Inflammatory macrophage treated with lipopolysaccharide for 4 hours (primary cell): ENCODE results near the gene C1orf174.

Experiments used
- DNase-seq: peaks from one replicate; pipeline ENCODE4 v3.0.0-alpha.2; 2020

C1orf174 gene

DNA sequence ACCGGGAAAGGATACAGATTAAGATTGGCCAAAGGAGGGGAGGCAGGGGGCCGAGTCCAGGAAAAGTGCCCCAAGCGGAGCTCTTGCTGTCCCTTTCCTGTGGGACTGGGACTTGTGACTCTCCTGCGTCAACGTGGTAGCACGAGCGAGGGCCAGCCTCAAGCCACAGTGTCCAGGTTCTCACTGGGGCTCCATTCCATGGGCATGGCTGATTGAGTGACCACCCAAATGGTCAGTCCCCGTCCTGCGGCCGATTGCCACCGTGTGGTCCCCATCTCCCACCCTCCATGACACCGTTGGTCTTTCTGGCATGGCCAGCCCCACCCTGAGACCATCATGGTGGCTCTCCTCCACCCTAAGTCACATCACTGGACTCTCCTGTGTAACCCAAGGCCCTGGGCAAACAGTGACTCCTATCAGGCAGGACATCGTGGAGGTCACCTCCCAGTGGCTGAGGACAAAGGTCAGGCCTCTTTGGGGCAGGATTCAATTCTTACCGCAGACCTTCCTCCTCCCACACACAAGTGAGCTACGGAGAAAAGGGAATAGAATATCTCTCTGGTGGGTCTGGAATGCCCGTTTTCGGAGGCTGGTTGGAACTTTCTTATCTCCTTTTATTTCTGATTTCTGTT, 8.9 kb upstream of the C1orf174 start:
- no peak for DNase-seq

DNA sequence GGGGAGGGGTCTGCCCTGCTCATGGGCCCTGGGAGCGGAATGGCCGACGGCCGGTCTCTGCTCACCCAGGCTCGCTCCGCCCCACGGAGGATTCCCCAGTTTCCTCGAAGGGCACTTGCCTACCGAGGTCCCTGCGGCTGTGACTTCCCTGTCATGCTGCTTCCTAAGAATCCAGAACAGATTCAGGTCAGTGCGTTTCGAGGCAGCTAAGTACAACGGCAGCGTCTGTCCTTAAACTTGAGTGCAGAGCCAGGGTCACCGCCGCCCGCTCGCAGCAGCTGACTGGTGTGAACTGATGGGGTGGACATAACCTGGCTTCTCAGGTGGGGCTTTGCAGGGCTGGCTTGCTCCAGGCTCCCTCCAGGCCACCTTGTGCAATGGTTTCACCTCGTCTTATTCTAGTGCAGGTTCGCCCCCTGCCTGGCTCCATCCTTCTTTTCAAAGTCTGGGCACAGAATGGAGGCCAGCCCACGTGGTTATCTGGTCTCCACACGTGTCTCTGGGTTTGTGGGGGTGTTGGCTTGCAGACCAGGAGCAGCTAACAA, 7.6 kb upstream of the C1orf174 start:
- DNase-seq: no peak

DNA sequence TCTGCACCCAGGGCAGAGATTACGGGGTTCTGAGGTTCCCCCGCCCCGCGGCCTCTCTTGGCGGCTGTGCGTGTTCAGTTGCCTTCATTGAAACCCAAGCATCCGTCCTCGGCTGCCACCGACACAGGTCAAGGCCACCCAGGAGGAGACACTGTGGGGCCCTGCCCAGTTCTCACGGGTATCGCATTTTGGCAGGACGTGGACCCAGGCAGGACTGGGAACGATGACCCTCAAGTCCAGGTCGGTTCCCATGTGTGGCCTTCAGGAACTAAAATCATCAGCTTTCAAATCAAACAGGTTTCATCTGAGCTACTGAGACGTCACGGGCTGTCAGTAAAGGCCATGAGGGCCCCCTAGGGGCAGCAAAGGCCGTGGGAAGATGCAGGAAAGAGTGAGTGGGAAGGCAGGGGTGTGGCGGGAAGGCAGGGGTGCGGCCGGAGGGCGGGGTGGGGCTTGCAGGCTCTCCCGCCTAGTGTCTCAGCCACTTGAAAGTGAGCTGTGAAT, 7.0 kb upstream of the C1orf174 start:
- DNase-seq: peak; percentile 55

DNA sequence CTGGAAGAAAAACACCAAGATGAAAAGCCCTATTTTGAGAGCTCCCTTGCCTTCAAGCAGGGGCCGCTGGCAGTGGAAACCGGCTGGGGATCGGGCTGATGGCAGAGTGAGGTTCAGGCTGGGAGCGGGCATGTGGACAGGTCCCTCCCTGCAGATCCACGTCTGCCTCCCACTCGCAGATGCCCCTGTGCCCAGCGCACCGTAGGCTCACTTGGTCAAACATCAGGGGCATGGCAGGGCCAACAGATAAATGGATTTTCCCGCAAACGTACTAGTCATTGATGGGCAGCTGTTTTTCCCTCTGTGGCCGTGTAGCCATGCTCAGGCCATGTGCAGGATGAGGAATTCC, 6.6 kb upstream of the C1orf174 start:
- DNase-seq: no peak

DNA sequence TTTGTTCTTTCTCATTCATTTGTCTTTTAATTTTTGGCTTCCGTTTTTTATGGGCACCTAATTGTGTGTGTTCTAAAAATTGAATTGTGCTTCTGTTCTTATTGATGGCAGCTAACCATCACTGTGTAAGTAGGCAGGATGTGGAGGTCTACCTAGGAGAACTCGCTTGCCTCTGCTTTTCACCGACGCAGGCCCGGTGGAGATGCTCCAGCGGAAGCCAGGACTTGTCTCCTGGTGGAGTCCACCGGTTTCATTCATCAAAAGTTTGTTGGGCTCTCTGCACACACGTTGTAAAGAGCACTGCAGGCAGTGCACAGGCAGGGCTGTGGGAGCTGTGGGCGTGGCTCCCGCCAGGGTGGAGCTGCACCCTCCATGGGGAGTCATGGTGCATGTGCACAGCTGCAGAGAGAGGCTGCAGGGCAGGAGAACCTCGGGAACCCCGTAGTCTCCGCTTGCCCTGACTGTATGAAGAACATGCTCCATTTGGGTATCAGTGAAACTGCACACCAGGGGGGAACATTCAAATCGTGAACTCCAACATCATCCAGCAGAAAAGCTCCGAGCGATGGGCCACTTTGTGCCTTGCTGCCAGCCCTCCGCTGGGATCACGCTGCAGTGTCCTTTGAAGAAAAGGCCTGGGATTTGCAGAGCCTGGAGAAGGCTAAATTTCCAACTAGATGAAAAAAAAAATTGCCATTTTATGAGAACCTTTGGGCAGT, 6.0 kb upstream of the C1orf174 start:
- DNase-seq: no peak

DNA sequence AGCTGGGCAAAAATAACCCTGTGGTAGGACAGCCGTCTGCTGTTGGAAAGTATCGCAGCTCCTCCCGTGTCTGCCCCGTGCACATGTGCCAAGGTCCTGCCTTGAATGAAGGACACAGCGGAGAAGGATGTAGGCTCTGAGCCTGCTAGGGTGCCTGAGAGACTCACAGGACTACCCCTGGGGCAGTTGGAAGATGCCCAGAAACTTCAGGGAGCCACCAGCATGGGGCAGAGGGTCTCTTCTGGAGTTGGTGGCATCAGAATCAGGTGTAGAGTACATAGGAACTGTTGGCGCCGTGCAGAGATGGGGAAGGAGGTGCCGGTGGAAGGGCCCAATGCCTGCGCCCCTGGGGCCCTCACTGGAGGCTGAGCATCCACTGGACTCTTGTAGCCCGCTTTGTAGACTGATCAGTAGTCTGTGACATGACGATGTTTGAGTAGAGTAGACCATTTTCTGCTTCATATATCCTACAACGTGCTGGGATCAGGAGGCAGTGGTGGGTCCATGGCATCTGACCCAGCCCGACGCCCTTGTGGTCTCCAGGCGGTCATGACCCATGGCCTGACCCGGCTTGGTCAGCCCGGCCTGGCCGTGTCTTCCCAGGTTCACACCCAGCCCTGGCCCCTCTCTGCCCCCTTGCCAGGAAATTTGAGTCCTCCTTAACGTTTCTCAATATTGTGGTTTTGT, 5.3 kb upstream of the C1orf174 start:
- DNase-seq: no peak

DNA sequence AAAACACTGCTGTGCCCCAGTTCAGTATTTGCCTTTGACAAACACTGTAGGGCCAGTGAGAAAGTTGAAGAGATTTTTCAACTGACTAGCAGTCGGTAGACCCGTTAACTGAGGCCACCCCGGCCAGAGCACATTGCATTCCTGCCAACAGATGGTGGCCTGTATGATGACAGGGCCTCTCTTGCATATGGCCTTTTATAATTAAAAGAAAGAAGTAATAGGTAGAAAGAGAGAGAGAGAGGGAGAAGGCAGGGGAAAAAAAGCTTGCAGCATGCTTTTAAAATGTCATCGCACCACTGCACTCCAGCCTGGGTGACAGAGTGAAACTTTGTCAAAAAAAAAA, 4.7 kb upstream of the C1orf174 start:
- DNase-seq: no peak

DNA sequence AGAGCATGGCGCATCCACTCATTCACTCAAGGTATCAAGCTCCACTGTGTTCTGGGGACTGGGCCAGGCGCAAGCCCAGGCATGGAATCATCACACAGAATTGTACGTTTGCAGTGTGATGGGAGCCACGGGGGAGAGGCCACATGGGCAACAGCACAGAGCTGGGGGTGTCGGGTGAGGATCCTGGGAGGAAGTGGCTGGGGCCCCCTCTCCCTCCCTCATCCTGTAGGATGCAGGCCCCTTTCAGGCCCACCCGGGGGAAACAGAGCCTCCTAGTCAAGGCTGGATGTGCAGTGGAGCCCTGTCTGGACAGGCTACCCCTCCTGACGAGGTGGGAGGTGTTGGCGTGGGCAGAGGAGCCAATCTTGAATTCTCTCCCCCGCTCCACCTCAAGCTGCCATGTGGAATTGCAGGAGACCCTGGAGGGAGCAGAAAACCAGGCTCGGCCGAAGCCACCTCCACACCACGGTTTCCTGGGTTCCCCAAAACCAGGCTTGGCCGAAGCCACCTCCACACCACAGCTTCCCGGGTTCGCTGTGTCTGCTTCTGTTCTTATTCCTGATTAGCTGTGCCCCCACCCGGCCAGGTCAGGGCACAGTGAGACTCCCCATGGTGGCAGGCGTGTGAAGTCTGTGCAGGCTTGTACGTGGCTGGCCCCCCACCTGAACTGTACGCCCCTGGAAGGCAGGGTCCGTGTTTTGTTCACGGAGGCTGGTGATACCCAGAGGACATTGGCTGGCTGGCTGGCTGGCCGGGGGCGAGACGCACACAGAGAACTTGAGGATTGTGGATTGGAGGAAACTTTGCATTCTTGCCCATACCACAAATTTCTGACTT, 4.2 kb upstream of the C1orf174 start:
- no peak for DNase-seq

DNA sequence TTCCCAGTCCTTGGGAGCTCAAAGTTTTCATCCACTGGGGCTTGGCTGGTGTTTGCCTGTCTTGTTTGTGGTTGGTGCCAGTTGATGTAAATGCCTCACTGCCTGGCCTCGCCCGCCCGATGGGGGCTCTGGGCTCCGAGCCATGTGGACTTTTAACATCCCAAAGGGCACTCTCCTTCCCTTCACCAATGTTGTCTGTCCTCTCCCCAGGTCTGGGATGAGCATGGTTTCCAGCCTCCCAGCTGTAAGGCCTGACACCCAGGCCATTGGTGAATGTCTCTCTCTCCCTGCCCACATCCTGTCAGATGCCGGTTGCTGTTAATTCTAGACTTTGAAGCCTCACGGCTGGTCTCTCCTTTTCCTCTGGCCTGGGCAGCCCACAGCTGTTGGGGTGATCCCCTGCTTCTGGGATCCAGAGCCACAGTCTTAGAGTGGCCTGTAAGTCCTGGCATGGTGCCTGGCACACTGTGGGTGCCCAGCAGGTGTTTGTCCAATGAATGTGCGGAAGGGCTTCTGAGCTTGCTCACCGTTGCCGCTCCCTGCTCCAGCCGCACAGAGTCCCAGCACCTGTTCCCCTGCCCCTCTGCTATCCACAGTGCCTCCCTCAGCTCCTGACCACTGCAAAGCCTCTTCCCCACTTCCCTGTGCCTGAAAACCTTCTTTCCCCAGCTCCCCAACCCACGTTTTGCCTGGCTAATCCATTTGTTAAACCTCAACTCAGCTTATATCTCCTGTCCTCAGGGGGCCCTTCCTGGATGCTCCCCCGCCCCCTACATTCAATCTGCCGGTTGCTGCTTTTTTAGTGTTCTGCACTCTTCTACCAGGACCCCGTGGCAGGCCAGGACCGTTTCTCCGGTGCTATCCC, 3.3 kb upstream of the C1orf174 start:
- no peak for DNase-seq

DNA sequence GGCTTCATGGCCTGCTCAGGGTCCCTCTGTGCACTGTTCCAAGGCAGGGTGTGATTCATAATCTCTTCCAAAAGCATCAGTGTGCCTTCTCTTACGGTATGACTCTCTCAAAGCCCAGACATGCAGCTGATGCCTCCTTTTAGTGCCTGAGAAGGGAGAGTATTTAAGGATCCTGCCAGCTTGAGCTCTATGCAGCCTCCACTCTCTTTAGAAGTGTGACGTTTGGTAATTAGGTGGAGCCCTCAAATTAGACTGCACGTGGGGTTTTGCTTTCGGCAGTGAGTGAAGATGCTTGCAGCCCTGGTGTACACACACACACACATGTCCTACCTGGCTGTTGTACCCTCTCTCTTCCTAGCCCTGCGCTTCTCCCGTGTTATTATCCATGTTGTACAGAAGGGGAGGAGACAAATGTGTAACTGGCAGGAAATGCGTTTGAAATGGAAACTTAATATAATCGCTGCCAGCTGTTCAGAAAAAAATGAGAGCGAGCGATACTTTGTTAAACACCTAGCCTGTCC, 2.6 kb upstream of the C1orf174 start:
- DNase-seq: no peak

DNA sequence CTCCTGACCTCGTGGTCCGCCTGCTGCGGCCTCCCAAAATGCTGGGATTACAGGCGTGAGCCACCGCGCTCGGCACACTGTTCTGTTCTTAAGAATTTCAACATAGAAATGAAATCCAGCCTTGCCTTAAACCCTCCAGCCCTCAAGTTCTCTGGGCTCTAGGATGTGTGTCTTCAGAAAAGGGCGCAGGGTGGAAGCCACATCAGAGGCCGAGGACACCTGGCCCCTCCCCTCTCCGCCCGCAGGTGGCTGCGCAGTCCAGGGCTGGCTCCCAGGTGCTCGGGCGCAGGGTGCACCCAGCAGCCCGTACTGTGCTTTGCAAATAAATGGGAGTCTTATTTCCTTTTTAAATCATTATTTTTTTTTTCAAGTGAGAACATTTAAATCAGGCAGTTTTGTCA, 2.0 kb upstream of the C1orf174 start:
- DNase-seq: no peak

DNA sequence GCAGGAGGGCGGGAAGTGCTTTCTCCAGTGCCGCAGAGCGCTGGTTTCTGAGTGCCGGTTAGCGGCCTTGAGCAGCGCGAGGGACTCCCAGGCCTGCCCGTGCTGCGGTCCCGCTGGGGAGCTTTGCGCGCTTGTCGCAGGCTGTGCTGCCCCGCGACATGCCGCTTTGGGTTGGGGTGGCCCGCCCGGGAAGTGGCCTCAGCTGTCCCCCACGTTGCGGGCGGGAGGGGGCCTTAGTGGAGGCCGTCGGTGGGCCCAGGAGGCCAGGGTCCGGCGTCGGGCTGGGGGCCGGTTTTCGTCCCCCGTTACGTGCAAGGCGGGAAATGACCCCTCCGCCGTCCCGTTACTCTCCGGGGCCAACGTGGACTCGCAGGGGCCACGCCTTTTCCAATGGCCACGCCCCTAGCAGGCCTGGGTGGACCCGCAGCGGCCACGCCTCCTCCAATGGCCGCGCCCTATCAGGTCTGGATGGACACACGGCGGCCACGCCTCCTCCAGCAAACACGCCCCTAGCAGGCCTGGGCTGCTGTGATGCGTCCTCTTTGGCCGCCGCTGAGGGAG, 977 bp upstream of the C1orf174 start:
- DNase-seq: peak; percentile 98

DNA sequence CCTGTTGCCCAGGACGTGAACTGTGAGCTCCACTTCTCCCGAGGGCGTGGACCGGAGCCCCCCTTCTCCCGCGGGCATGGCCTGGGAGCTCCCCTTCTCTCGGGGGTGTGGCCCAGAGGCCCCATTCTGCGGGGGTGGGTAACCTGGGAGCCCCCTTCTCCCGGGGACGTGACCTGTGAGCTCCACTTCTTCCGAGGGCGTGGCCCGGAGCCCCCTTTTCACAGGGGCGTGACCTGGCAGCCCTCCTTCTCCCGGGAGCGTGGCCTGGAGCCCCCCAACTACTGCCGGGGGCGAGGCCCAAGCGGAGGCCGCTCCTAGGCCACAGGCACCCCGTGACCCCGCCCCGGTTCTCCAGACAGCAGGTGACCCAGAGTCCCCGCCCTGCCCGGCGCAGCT, 320 bp downstream of the C1orf174 start:
- DNase-seq: no peak

DNA sequence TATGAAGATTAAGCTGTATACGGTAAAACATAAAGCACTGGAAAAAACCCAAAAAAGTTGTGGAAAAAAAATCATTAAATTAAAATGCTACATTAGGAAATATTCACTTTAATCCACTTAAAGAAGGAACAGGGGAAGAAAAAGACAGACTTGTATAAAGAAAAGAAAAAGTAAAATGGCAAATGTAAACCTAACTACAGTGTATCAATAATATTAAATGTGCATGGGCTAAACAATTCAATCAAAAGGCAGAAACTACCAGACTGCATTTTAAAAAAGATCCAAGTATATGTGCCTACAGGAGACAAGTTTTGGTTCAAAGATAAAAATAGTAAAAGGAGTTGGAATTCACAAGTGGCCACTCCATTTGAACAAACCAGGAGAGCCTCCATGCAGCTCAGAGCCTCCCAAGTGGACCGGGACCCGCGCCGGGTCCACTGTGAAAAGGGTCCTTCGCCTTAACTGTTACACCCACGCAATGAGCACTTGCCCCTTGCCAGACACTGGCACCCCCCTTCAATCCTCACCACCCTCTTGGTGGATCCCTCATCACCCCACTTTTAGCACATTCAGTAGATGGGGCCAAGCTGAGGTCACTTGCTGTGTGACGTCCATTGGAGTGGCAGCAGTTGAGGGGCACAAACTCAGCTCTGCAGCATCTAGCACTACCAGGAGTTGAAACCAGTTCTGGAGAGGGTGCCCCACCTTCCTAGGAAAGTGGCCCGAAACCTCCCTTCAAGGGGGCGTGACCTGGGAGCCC, 898 bp downstream of the C1orf174 start:
- DNase-seq: peak; percentile 39

DNA sequence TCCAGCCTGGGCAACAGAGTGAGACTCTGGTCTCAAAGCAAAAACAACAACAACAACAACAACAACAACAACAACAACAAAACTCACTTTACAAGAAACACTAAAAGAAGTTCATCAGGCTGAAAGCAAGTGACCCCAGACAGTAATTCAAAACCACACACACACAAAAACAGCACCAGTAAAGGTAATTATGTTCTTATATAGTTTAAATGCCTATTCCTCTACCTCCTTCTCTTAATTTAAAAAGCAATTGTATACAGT, 1.7 kb downstream of the C1orf174 start:
- DNase-seq: no peak

DNA sequence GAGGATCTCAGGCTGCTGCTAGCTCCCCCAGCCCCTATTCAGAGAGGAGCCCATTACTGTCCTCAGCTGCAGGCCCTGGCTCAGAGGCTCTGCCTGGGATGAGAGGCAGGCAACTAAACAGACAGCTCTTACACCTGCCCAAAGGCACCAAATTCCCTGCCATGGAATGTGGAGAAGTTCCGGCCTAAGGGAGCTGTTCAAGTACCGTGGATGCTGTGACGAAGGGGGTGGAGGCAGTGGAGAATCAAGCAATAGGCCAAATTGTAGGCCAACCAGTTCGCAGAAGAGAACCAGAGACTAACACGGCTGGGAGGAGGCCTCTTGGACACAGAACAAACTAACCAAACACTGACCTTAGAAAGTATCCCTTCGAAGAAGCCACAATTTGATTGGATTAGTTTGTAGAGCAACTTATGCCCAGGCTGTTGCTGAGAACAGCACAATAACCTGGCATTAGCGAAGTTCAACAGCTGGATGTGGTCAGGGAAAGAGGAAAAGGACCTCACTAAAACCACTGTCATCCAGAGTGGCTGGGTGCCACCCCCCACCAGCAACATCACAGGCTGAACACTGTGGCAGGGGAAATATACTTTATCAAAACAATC, 3.6 kb downstream of the C1orf174 start:
- no peak for DNase-seq

DNA sequence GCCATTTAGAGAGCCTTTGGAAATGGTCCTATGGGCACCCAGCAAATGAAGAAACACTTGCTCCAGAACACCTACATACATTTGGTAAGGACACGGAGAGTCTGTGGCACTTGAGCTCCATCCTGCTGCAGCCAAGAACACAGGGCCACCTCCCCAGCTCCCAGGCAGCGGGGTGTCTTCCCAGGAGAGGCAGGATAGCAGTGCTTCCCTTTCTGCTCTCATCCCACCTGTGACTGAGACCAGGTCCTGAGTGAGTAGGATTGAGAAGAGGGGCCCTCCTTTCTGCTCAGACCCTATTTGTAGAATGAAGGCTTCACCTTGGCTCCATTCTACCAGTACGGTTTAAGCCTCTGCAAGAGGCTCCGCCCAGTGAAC, 4.1 kb downstream of the C1orf174 start:
- no peak for DNase-seq

DNA sequence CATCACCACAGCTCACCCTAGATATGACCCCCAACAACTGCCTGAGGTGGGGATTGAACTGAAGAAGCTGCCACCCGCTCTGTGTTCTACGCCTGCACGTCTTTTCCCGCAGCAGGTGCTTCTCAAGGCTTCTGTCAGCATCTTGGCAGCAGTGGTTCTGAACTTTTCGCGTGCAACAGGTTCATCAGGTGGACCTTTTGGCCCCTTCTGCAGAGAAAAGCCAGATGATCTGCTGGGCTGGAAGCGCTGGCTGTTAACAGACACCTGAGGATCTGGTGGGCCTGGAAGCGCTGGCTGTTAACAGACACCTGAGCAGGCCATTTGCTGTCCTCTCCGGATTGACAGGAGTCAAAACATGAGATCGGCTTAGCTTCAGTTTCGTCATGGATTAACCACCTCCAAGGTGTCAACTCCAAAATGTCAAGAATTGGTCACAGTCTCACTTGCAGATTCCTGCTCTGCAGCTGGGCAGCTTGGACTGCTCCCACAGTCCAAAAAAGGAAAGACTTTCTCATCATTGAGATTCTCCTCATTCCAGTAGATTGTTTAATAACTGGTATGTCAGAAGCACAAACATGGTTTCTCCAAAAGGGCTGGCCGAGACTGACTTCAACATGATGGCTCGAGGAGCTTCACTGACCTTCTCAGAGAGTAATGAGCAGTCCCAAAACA, 4.7 kb downstream of the C1orf174 start:
- DNase-seq: no peak

DNA sequence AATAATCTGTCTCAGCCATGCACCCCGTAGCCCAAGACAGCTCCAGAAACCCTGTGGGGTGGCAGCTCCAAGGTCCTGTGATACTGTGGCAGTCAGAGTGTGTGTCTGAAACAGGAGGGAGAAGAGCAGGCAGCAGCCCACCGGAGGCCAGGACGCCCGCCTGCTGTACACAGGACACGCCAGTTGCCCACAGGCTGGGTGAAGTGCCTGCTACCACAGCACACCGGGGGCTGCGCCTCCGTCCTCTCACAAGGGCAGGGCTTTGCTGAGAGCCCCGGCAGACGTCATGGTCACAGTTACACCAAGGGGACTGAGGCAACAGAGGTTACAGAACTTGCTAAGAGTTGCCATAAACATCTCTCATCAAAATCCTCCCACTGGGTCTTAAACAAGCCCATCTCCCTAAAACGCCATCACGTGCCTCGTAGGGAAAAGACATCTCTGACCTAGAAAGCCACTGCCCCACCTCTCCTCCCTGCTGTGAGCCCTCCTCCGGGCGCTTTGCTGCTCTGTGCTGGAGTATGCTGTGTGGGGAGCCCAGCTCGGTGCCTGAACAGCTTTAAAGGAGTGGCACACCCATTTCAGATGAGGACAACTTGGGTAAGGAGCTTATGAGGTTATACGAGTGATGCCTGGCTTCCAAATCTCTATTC, 5.3 kb downstream of the C1orf174 start:
- no peak for DNase-seq

DNA sequence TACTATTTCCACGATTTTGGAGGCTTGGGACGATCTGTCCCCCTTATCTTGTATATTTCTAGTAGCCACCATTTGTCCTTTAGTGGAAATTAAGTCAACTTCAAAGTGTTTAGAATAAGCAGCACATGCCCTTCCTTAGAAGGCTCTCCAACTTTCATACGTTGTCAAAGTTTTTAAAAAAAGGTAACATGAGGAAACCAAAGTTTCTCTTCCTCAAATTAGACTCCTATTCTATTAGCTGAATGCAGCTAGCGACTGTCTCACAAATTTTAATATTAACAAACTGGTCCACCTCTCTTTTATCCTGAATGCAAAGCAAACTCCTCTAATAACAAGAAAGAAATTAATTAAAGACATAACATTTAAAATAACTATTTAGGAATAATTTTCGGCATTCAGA, 6.9 kb downstream of the C1orf174 start:
- peak; percentile 8 for DNase-seq
